A673 (cell line): ENCODE data around the gene SLC38A9. TPM values are rescaled to one million over a fixed set of nuclear protein-coding genes. Genes with fewer than 3 reads are reported as not detected.

Experiments used
- BruUV-seq: library from RNA; stranded (reverse); fragments of 400-500 nt; replicated peaks from 2 replicates; lab custom pipeline; 2021; lab: Mats Ljungman, UMichigan
- CTCF ChIA-PET: fragments of 300-600 bp; sonication (Branson Sonifier 250); formaldehyde crosslinking; loops from one replicate; lab custom pipeline; 2022; ENCODE audit warnings: antibody characterized with exemption; lab: Charles Lee
- POLR2A ChIA-PET: fragments of 300-600 bp; sonication (Branson Sonifier 250); formaldehyde crosslinking; loops from one replicate; lab custom pipeline; 2022; ENCODE audit warnings: antibody characterized with exemption; ENCODE audit not compliant: low non-redundant PET; lab: Charles Lee
- DNase-seq: peaks from one replicate; pipeline ENCODE4 v3.0.0-alpha.2; 2015; ENCODE audit warnings: low spot score
- H3K27ac ChIP-seq: fragments of 200-600 bp; sonication (generic); 2 replicates; pipeline ENCODE4 v1.5.1; 2016; ENCODE audit warnings: mixed run types, low read depth, mild to moderate bottlenecking, mixed read lengths, antibody characterized with exemption, low read length; ENCODE audit not compliant: poor library complexity, severe bottlenecking
- H3K27me3 ChIP-seq: fragments of 200-600 bp; sonication (generic); replicated peaks from 2 replicates; pipeline ENCODE4 v1.6.1; 2017; ENCODE audit warnings: mixed run types, low read depth, mild to moderate bottlenecking, mixed read lengths, antibody characterized with exemption, low read length; ENCODE audit not compliant: insufficient read depth, poor library complexity
- H3K36me3 ChIP-seq: fragments of 200-600 bp; sonication (generic); 2 replicates; pipeline ENCODE4 v1.6.1; 2016; ENCODE audit warnings: mixed run types, mild to moderate bottlenecking, mixed read lengths, antibody characterized with exemption, low read length; ENCODE audit not compliant: insufficient read depth, poor library complexity, severe bottlenecking
- H3K4me1 ChIP-seq: fragments of 200-600 bp; sonication (generic); 2 replicates; pipeline ENCODE4 v1.6.1; 2017; ENCODE audit warnings: mixed run types, mild to moderate bottlenecking, mixed read lengths, antibody characterized with exemption, low read length; ENCODE audit not compliant: insufficient read depth, poor library complexity, severe bottlenecking
- H3K4me3 ChIP-seq: fragments of 200-600 bp; sonication (generic); 2 replicates; pipeline ENCODE4 v1.5.1; 2016; ENCODE audit warnings: low read depth, mixed run types, mild to moderate bottlenecking, mixed read lengths, low read length; ENCODE audit not compliant: poor library complexity, severe bottlenecking
- H3K9me3 ChIP-seq: fragments of 200-600 bp; sonication (generic); 2 replicates; pipeline ENCODE4 v1.6.1; 2016; ENCODE audit warnings: mixed run types, low read depth, mild to moderate bottlenecking, mixed read lengths, antibody characterized with exemption, low read length; ENCODE audit not compliant: poor library complexity, severe bottlenecking
- CTCF ChIP-seq: fragments of 300-800, 200-600 bp; sonication (generic); conservative IDR thresholded peaks from 2 replicates; pipeline ENCODE4 v1.5.1; 2017; ENCODE audit warnings: low read depth, mild to moderate bottlenecking, antibody characterized with exemption, low read length, moderate library complexity, mixed read lengths
- EZH2 ChIP-seq: fragments of 200-600 bp; sonication (generic); IDR thresholded peaks from 2 replicates; pipeline ENCODE4 v1.6.1; 2017; ENCODE audit warnings: borderline replicate concordance, low read depth, mild to moderate bottlenecking, mixed read lengths, antibody characterized with exemption, low read length; ENCODE audit not compliant: poor library complexity, severe bottlenecking
- intact Hi-C: fragments of 100-400 bp; cut with micrococcal nuclease; formaldehyde crosslinking; loops from one replicate; pipeline ENCODE4 v1.10.0; 2022; ENCODE audit not compliant: unreplicated experiment
- total RNA-seq: library from RNA; stranded (reverse); gene quantifications from 2 replicates; pipeline ENCODE4 v1.2.3, GENCODE V29; 2021

SLC38A9 gene
- total RNA-seq, 1 experiment from 2014 or later, result 22.1 TPM

- CTCF ChIA-PET, result no interaction called here
- no peaks in the 10 kb centered on the region for H3K36me3 ChIP-seq
- H3K9me3 ChIP-seq, result no peaks in the 10 kb centered on the region
- BruUV-seq, result no TSS peak
- intact Hi-C loops, result no loop called here
- peak; percentile 67 for DNase-seq
- H3K27me3 ChIP-seq, result no peaks in the 10 kb centered on the region
- POLR2A ChIA-PET, result no interaction called here
- peaks cover 40% of the 10 kb centered on the region for H3K4me1 ChIP-seq
- no peak overlapping the region for H3K4me3 ChIP-seq
- H3K27ac ChIP-seq, result peak overlapping the region; percentile 7
- no peak for TF ChIP-seq EZH2
- TF ChIP-seq CTCF, result no peak
Observed at GRCh38 chr5:55597014-55597981, 114.8 kb downstream of the SLC38A9 start.

DNA sequence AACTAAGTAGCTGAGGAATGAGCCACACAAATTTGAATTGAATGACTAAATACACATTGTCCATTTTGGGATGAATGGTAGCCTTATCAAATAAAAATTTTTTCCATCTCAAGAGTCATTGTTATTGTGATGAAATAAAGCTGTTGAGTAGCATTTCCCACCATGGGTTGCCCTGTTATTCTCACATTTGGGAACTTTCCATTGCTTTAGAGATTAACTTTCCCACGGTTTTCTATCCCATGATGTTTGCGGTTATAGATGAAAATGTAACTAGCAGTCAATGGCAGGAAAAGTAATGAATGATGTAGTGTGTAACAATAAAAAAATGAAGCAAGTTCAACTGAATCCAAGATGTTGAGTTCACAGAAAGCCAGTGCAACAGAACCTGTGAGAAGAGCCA lies 117.5 kb downstream of the SLC38A9 start:
- no peaks in the 10 kb centered on the region for H3K36me3 ChIP-seq
- H3K4me1 ChIP-seq, result peaks cover 27% of the 10 kb centered on the region
- no peak overlapping the region for H3K27ac ChIP-seq
- intact Hi-C loops, result no loop called here
- DNase-seq, result no peak
- TF ChIP-seq EZH2, result no peak
- TF ChIP-seq CTCF, result no peak
- CTCF ChIA-PET, result no interaction called here
- no peak overlapping the region for H3K4me3 ChIP-seq
- no peaks in the 10 kb centered on the region for H3K9me3 ChIP-seq
- BruUV-seq, result no TSS peak
- H3K27me3 ChIP-seq, result no peaks in the 10 kb centered on the region
- POLR2A ChIA-PET, result no interaction called here

DNA sequence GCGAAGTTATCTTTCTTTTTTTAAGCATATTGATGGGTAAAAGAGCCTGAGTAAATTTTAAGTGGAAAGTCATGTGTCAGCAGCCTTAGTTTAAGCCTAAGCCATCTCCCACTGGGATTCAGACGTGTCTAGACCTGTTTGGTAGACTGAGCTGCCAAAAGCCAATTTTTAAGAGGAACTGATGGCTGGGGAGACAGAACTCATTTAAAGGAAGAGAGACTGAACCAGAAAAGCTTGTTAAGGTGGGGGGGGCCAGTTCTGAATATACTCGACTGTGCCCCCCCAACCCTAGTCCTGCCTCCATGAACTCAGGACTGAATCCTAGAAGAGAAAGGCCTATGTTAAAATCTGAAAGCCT lies 119.0 kb downstream of the SLC38A9 start:
- DNase-seq, result peak; percentile 89
- ChIA-PET CTCF (no interaction called here), POLR2A (interaction anchor here (0.6 kb wide), 1 partner anchor 49 kb away, joined by 3 read pairs; no protein-coding TSS in a partner anchor)
- Histone ChIP-seq H3K27ac (peak overlapping the region; percentile 54), H3K4me3 (peak overlapping the region; percentile 7), H3K4me1 (peaks cover 27% of the 10 kb centered on the region), H3K27me3 (no peaks in the 10 kb centered on the region), H3K9me3 (no peaks in the 10 kb centered on the region), H3K36me3 (no peaks in the 10 kb centered on the region)
- no TSS peak for BruUV-seq
- TF ChIP-seq CTCF, result no peak
- TF ChIP-seq EZH2, result no peak
- intact Hi-C loops, result no loop called here
